ENCODE results near the gene PAH. TPM values are rescaled to one million over a fixed set of nuclear protein-coding genes. Genes with fewer than 3 reads are reported as not detected.
A peak's percentile ranks its signal among the peaks of the same experiment; 100 is the strongest.

PAH gene
- total and polyA plus RNA-seq, 5 donors from 2014 or later = not detected

DNA sequence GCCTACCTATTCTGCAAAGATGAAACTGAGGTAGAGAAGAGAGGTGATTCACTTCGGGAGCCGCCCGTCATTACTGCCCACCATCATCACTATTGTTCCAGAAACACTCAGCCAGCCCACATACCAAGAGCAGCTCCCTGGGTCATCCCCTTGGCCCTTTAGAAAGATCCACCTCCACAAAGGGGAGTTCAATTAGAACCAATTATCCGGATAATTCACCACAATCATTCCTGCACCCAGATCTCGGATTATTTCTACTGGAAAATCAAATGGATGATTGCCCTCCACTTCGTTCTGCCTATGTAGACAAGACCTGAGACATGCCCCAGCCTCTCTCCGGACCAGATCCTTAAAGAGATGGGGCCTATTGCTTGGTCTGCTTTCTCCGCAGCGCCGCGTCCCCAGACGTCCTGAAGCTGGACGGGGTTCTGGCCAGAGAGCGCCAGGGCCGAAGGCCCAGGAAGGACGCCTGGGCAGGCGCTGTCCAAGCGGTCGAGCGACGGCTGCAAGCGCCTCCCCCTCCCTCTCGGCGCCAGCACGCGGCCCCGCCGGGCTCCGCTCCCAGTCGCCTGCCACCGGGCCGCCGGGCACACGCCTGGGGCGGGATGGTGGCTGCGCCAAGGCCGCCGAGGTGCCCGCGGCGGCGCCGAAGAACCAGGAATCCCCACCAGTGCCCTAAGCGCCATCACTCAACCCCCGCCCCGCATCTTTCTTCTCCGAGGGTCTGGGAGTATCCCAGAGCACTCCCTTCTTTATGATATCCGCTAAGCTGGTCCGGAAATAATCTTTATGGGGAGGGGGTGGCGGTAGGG, 39.1 kb upstream of the PAH start:
- ATAC-seq (ENCODE audit: low read depth in 2 of 2) (no peak), DNase-seq (no peak)
- Histone ChIP-seq H3K4me3 (ENCODE audit: low read depth, low read length) (no peak overlapping the region), H3K27ac (ENCODE audit: insufficient read depth, low read length, poor library complexity, severe bottlenecking) (no peak overlapping the region), H3K4me1 (ENCODE audit: control insufficient read depth, insufficient read depth, low read length, poor library complexity, severe bottlenecking) (peaks cover 13% of the 10 kb centered on the region), H3K36me3 (ENCODE audit: control insufficient read depth, insufficient read depth, low read length) (no peaks in the 10 kb centered on the region), H3K9me3 (ENCODE audit: control insufficient read depth in 2 of 2, low read length in 2 of 2) (no peaks in the 10 kb centered on the region), H3K27me3 (ENCODE audit: control insufficient read depth, insufficient read depth, low read length) (peaks cover 25% of the 10 kb centered on the region)
- Mint-ChIP-seq H3K9me3 (peaks cover 0 to 1% (median 0%) of the 10 kb centered on the region in 7 donors), H3K36me3 (peaks cover 4% of the 10 kb centered on the region), H3K4me3 (peak overlapping the region in 1 of 4 donors; percentile 61), H3K27ac (no peak overlapping the region), H3K4me1 (peaks cover 3 to 39% (median 7%) of the 10 kb centered on the region in 4 donors), H3K27me3 (peaks cover 80% of the 10 kb centered on the region)

- Mint-ChIP-seq H3K9me3 (peaks cover 0 to 2% (median 0%) of the 10 kb centered on the region in 7 donors), H3K4me3 (no peak overlapping the region), H3K27me3 (peaks cover 74% of the 10 kb centered on the region), H3K4me1 (peaks cover 3 to 40% (median 5%) of the 10 kb centered on the region in 4 donors), H3K36me3 (peaks cover 4% of the 10 kb centered on the region), H3K27ac (no peak overlapping the region)
- peaks cover 15% of the 10 kb centered on the region for H3K27me3 ChIP-seq (ENCODE audit: control insufficient read depth, insufficient read depth, low read length)
- H3K27ac ChIP-seq (ENCODE audit: insufficient read depth, low read length, poor library complexity, severe bottlenecking) = no peak overlapping the region
- no peaks in the 10 kb centered on the region for H3K36me3 ChIP-seq (ENCODE audit: control insufficient read depth, insufficient read depth, low read length)
- DNase-seq (peak in 1 of 3 donors; percentile 88), ATAC-seq (ENCODE audit: low read depth in 2 of 2) (peak; percentile 46 to 48)
- peaks cover 13% of the 10 kb centered on the region for H3K4me1 ChIP-seq (ENCODE audit: control insufficient read depth, insufficient read depth, low read length, poor library complexity, severe bottlenecking)
- H3K4me3 ChIP-seq (ENCODE audit: low read depth, low read length) = no peak overlapping the region
- H3K9me3 ChIP-seq (ENCODE audit: control insufficient read depth in 2 of 2, low read length in 2 of 2) = no peaks in the 10 kb centered on the region
Measured at GRCh38 chr12:102954134-102954533, 37.1 kb upstream of the PAH start.

- H3K4me1 ChIP-seq (ENCODE audit: control insufficient read depth, insufficient read depth, low read length, poor library complexity, severe bottlenecking) = peaks cover 8% of the 10 kb centered on the region
Measured at GRCh38 chr12:102953221-102953620, 36.2 kb upstream of the PAH start.

DNA sequence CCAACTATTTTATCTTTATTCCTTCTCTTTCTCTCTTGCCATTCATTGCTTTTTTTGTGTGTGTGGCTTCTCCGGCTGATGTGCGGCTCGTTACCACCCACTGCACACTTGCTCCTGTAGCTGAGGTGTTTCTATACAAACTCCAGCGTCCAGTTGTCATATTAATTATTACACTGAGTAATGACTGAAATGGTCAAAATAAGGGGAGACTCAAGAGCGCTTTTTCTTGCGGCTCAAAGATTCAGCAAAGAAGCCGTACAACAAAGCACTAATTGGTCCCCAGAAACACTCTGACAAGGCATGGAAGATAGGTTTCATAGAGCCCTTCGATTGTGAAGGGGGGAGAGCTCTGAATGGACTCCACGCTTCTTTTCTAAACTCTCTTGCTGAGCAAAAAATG, 34.8 kb upstream of the PAH start:
- ATAC-seq (ENCODE audit: low read depth in 2 of 2) (no peak), DNase-seq (no peak)
- H3K9me3 ChIP-seq (ENCODE audit: control insufficient read depth in 2 of 2, low read length in 2 of 2) = no peaks in the 10 kb centered on the region
- H3K27me3 ChIP-seq (ENCODE audit: control insufficient read depth, insufficient read depth, low read length) = peaks cover 14% of the 10 kb centered on the region
- no peak overlapping the region for H3K4me3 ChIP-seq (ENCODE audit: low read depth, low read length)
- H3K9me3 Mint-ChIP-seq = peaks cover 0 to 2% (median 0%) of the 10 kb centered on the region in 7 donors
- H3K36me3 ChIP-seq (ENCODE audit: control insufficient read depth, insufficient read depth, low read length) = no peaks in the 10 kb centered on the region
- no peak overlapping the region for H3K4me3 Mint-ChIP-seq
- H3K36me3 Mint-ChIP-seq = peaks cover 4% of the 10 kb centered on the region
- no peaks in the 10 kb centered on the region for H3K4me1 ChIP-seq (ENCODE audit: control insufficient read depth, insufficient read depth, low read length, poor library complexity, severe bottlenecking)
- H3K27me3 Mint-ChIP-seq = peaks cover 67% of the 10 kb centered on the region
- H3K27ac Mint-ChIP-seq = no peak overlapping the region
- H3K4me1 Mint-ChIP-seq = peaks cover 0 to 27% (median 2%) of the 10 kb centered on the region in 4 donors
- no peak overlapping the region for H3K27ac ChIP-seq (ENCODE audit: insufficient read depth, low read length, poor library complexity, severe bottlenecking)

More at GRCh38 chr12:102953221-102953620, 36.2 kb upstream of the PAH start:
- H3K36me3 Mint-ChIP-seq = peaks cover 4% of the 10 kb centered on the region
- peaks cover 0 to 38% (median 5%) of the 10 kb centered on the region in 4 donors for H3K4me1 Mint-ChIP-seq
- ATAC-seq (ENCODE audit: low read depth in 2 of 2) (no peak), DNase-seq (peak in 1 of 3 donors; percentile 44)
- peaks cover 76% of the 10 kb centered on the region for H3K27me3 Mint-ChIP-seq
- Histone ChIP-seq H3K27me3 (ENCODE audit: control insufficient read depth, insufficient read depth, low read length) (peaks cover 12% of the 10 kb centered on the region), H3K36me3 (ENCODE audit: control insufficient read depth, insufficient read depth, low read length) (no peaks in the 10 kb centered on the region), H3K9me3 (ENCODE audit: control insufficient read depth in 2 of 2, low read length in 2 of 2) (no peaks in the 10 kb centered on the region), H3K27ac (ENCODE audit: insufficient read depth, low read length, poor library complexity, severe bottlenecking) (no peak overlapping the region), H3K4me3 (ENCODE audit: low read depth, low read length) (no peak overlapping the region)
- no peak overlapping the region for H3K4me3 Mint-ChIP-seq
- H3K9me3 Mint-ChIP-seq = peaks cover 0 to 2% (median 0%) of the 10 kb centered on the region in 7 donors
- no peak overlapping the region for H3K27ac Mint-ChIP-seq

DNA sequence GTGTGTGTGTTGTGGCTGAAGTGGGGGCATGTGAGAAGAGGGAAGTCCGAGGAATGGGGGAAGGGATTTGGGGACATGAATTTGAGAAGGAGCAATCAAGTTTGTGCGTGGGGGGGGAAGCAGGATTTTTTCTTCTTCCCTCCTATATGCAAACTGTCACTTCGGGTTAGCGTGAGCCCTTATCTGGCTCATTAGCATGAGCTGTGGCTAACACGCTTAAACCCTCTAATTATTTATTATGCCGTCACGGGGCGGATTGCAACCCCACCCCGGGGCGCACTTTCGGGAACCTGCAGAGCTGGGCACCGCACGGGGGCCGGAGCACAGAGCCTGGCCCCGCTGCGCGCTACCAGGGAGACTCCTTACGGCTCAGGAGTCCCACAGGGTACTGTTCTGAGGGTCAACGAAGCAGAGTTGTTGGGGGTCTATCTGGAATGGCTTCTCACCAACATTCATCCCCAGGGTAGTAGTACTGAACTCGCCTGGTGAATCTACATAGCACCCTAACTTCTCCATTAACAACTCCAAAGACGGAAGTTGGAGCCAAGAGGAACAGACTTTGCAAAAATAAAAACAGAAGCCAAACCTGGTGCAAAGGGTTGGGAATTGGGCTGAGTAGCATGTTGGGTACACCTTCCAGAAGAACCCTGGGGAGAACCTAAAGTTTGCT, 34.0 kb upstream of the PAH start:
- ATAC-seq (ENCODE audit: low read depth in 2 of 2) (no peak), DNase-seq (no peak)
- Histone ChIP-seq H3K9me3 (ENCODE audit: control insufficient read depth in 2 of 2, low read length in 2 of 2) (no peaks in the 10 kb centered on the region), H3K4me3 (ENCODE audit: low read depth, low read length) (no peak overlapping the region), H3K36me3 (ENCODE audit: control insufficient read depth, insufficient read depth, low read length) (no peaks in the 10 kb centered on the region), H3K4me1 (ENCODE audit: control insufficient read depth, insufficient read depth, low read length, poor library complexity, severe bottlenecking) (no peaks in the 10 kb centered on the region), H3K27me3 (ENCODE audit: control insufficient read depth, insufficient read depth, low read length) (peaks cover 14% of the 10 kb centered on the region), H3K27ac (ENCODE audit: insufficient read depth, low read length, poor library complexity, severe bottlenecking) (no peak overlapping the region)
- H3K36me3 Mint-ChIP-seq = peaks cover 4% of the 10 kb centered on the region
- H3K27me3 Mint-ChIP-seq = peaks cover 66% of the 10 kb centered on the region
- H3K4me1 Mint-ChIP-seq = peaks cover 0 to 24% (median 1%) of the 10 kb centered on the region in 4 donors
- H3K9me3 Mint-ChIP-seq = peaks cover 0 to 2% (median 0%) of the 10 kb centered on the region in 7 donors
- H3K27ac Mint-ChIP-seq = no peak overlapping the region
- no peak overlapping the region for H3K4me3 Mint-ChIP-seq

GRCh38 chr12:102950107-102950949, 33.3 kb upstream of the PAH start:
- no peak overlapping the region for H3K27ac Mint-ChIP-seq
- Histone ChIP-seq H3K4me3 (ENCODE audit: low read depth, low read length) (no peak overlapping the region), H3K27ac (ENCODE audit: insufficient read depth, low read length, poor library complexity, severe bottlenecking) (no peak overlapping the region), H3K4me1 (ENCODE audit: control insufficient read depth, insufficient read depth, low read length, poor library complexity, severe bottlenecking) (no peaks in the 10 kb centered on the region), H3K27me3 (ENCODE audit: control insufficient read depth, insufficient read depth, low read length) (peaks cover 14% of the 10 kb centered on the region), H3K9me3 (ENCODE audit: control insufficient read depth in 2 of 2, low read length in 2 of 2) (no peaks in the 10 kb centered on the region), H3K36me3 (ENCODE audit: control insufficient read depth, insufficient read depth, low read length) (no peaks in the 10 kb centered on the region)
- no peak overlapping the region for H3K4me3 Mint-ChIP-seq
- peaks cover 0 to 20% (median 1%) of the 10 kb centered on the region in 4 donors for H3K4me1 Mint-ChIP-seq
- DNase-seq (no peak), ATAC-seq (ENCODE audit: low read depth in 2 of 2) (no peak)
- H3K27me3 Mint-ChIP-seq = peaks cover 60% of the 10 kb centered on the region
- H3K36me3 Mint-ChIP-seq = peaks cover 4% of the 10 kb centered on the region
- H3K9me3 Mint-ChIP-seq = peaks cover 0 to 2% (median 0%) of the 10 kb centered on the region in 7 donors

DNA sequence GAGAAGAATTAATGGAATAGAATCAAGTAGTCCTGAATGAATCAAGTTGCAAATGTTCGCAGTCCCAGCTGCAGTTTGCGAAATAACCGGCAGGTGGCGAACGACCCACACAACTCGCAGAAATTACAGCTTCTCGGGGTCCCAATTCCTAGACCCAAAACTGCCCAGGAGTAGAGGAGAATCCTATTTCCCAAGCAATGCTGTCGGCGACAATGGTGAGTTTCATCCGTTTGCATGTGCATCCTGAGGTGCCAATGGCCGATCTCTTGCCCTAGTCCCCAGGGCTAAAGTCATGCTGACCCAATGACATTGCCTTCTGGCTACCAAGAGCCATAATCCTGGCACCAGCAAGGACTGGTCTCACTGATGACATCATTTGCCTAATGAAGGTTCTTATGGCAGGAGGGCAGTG, 31.9 kb upstream of the PAH start:
- peak; percentile 14 to 53 (median 47) for DNase-seq
- no peak overlapping the region for H3K27ac Mint-ChIP-seq
- Histone ChIP-seq H3K27ac (ENCODE audit: insufficient read depth, low read length, poor library complexity, severe bottlenecking) (no peak overlapping the region), H3K4me3 (ENCODE audit: low read depth, low read length) (no peak overlapping the region), H3K27me3 (ENCODE audit: control insufficient read depth, insufficient read depth, low read length) (peaks cover 13% of the 10 kb centered on the region), H3K4me1 (ENCODE audit: control insufficient read depth, insufficient read depth, low read length, poor library complexity, severe bottlenecking) (no peaks in the 10 kb centered on the region), H3K36me3 (ENCODE audit: control insufficient read depth, insufficient read depth, low read length) (no peaks in the 10 kb centered on the region), H3K9me3 (ENCODE audit: control insufficient read depth in 2 of 2, low read length in 2 of 2) (no peaks in the 10 kb centered on the region)
- no peaks in the 10 kb centered on the region for H3K36me3 Mint-ChIP-seq
- peaks cover 0 to 15% (median 1%) of the 10 kb centered on the region in 4 donors for H3K4me1 Mint-ChIP-seq
- H3K4me3 Mint-ChIP-seq = no peak overlapping the region
- peaks cover 47% of the 10 kb centered on the region for H3K27me3 Mint-ChIP-seq
- peaks cover 0 to 2% (median 0%) of the 10 kb centered on the region in 7 donors for H3K9me3 Mint-ChIP-seq
- no peak for ATAC-seq (ENCODE audit: low read depth in 2 of 2)

Measured in CD4-positive, CD25-positive, alpha-beta regulatory T cell (primary cell).